Sigmoid colon (tissue), 4 donors: Measurements from ENCODE around the gene GJB1.

ENCODE experiments used
- EP300 ChIP-seq, 4 donors: sonication (generic); formaldehyde crosslinking; IDR thresholded peaks; one replicate each; pipeline ENCODE4 v1.6.1; 2017; ENCODE audit warnings: antibody characterized with exemption in 4 of 4
- POLR2AphosphoS5 ChIP-seq, 4 donors: sonication (generic); formaldehyde crosslinking; IDR thresholded peaks; one replicate each; pipeline ENCODE4 v1.6.1; 2017; ENCODE audit warnings: antibody characterized with exemption in 4 of 4

- TF ChIP-seq EP300 (IDR thresholded peaks at IDR 0.05) (no peak), POLR2AphosphoS5 (IDR thresholded peaks at IDR 0.05) (no peak)
Measured at GRCh38 chrX:71173440-71173839, 49.6 kb upstream of the GJB1 start.
